Measurements from ENCODE around the gene MVD.
A peak's percentile ranks its signal among the peaks of the same experiment; 100 is the strongest.

The MVD gene

GRCh38 chr16:88697116-88697830 lies 34.4 kb upstream of the MVD start:
- DNase-seq = no peak

- DNase-seq = no peak
These were observed 33.5 kb upstream of the MVD start for GRCh38 chr16:88696441-88696840.

DNA sequence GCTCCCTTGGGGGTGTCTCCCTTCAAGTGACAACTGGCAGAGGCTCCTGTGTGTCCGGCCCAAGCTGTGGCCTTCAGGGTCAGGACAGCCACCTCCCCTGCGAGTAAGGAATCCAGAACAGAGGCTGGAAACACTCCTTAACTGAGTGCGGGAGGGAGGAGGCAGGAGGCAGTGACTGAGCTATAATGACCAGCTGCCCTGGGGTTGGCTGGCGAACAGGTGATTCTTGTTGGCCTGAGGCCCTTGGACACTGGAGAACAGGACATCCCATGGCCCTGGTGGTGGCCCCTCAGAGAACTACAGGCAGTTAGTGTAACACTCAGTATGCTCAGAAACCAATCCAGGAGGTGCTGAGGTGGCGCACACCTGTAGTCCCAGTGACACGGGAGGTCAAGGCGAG lies 32.9 kb upstream of the MVD start:
- no peak for DNase-seq

GRCh38 chr16:88695218-88695617 lies 32.3 kb upstream of the MVD start:
- no peak for DNase-seq

DNA sequence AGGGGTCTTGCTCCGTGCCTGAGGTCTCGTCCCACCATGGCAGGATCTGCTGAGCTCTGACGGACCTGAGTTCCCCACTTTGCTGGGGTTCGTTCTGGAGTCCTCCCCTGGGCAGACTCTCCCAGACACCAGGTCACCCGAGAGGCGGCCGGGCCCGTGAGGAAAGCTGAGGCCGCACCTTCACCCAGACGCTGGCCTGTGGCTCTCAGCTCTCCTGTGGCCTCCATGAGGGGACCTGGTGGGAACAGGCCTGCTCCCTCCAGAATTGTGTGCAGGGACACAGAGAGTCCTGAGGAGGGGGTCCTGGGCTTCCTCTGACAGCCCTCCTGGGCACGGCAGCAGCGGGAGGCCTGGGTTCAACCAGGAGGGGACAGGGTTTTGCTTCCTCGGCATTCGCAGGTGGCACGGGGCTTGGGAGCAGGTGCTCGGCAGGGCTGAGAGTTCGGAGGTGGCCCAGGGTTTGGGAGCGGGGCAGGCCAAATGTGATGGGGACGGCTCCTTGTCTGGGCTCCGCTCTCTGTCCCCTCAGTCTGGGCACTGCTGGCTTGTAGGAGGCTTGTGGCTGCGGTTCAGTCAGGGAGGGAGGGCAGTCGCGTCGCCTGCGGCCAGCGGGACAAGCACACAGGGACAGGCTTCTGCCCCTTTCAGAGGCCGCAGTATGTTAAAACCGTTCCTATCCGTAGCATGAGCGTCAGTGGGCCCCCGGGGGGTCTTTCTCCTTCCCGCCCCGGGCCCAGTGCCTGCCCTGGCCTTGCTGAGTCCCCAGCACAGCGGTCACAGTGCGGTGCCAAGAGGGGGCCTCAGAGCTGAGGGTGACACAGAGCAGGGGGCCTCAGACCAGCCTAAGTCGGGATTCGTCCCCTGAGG lies 31.6 kb upstream of the MVD start:
- DNase-seq = no peak

DNA sequence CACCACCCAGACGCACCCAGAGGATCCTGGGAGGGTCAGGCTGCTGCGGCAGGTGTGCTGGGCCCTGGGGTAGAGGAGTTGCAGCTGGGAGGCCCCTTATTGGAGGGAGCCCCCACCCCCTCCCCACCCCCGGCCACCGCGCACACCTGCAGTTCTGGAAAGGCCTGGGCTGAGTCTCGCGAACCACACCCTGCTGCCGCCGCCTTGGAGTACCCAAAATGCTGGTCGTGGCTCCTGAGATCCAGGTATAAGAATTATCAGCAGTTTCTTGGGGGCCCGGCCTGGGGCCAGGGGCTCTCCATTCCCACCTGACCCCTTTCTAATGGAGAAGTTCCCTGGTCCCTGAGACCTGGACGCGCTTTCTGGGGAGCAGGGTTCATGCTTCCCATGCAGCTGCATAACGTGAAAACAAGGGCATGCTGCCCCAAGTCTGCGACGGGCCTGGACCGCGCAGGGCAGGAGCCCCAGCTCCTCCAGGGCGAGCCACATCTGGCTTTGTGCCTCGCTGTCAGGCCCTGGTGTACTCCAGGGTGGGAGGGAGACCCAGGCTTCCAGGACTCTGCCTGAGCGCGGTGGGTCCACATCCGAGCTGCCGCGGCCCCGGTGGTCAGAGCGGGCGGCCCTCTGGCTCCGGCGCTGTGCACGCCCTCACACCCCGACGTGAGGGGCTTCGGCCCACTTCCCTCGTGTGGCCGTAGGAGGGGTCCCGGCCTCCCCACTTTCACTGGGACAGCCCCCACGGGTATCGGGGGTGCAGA lies 30.7 kb upstream of the MVD start:
- no peak for DNase-seq

DNA sequence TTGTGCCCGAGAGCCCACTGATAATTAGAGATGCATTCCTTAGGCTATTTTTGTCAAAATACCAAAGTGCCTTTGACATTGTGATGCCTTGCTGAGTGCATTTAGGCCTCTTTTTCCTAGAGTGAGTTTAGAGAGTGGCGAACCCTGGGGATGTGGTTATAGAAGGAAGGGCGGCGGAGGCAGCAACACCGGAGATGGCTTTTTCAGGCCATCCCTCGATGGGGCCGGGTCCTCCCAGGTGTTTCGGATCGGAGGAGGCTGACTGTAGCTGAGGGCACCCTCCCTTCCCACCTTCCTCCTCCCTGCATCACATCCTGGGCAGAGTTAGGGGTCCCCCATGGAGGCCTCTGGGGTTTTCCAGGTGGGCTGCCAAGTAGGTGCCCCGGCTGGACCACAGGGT lies 30.0 kb upstream of the MVD start:
- no peak for DNase-seq

GRCh38 chr16:88691924-88692560 lies 29.2 kb upstream of the MVD start:
- DNase-seq = no peak

DNA sequence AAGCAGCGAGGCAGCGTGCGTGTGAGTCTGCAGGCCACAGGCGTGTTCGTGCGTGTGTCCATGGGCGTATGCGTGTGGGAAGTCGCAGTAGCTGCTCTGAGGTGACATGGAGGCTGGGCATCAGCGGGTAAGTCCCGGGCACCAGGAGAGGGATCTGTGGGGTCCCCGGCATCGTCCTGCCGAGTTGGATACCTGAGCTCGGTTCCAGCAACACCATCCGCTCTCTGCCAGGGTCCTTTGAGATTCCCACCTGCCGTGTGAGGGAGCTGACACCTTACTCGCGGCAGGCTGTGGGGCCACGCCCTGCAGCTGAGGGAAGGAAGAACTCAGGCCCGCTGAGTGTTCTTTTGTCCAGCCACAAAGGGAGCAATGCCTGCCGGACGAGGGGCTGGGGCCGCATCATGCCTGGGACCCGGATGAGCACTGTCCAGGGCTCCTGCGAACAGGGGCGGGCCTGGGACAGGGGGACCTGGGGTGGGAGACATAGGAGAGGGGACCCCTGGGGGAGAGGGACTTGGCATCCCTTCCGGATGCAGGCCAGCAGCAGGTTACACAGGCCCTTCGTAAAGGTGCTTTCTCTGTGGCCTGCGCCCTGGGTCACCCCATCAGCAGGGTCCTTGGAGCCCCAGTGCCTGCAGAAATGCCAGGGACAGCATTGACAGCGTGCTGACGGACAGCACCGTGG lies 28.4 kb upstream of the MVD start:
- DNase-seq = no peak

DNA sequence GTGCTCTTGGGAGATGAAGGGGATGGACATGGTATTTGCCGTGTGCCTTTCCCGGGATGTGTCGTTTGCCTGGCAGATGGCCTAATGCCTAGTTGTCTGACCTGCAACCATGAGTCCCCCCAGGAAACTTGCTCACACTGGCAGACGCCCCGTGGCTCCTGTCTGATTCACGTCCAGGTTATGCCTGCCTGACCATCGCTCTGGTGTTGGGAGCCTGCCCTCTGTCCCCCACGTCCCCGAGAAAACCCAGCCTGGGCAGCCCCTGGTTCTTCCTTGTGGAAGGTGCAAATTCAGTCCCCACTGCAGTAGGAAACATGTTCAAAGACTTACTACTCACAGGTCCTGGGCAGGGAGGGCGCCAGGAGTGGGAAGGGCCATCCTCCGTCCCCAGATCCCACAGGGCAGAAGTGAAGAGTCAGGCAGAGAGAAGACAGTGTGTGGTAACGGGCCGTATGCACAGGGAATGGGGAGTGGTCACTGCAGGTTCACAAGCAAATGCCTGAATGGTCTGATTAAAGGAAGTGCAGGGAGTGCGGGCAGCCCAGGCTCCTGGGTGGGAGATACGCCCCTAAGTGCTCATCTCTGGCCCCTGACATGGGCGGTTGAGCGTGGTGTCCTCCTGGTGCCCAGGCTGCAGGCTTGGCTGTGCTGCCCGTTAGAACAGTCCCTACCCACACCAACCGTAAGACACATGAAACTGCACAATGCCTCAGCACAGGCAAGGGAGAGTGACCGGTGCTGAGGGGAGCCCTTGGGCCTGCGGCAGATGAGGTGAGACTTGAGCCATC lies 27.6 kb upstream of the MVD start:
- no peak for DNase-seq

GRCh38 chr16:88688013-88688778 lies 25.3 kb upstream of the MVD start:
- no peak for DNase-seq

DNA sequence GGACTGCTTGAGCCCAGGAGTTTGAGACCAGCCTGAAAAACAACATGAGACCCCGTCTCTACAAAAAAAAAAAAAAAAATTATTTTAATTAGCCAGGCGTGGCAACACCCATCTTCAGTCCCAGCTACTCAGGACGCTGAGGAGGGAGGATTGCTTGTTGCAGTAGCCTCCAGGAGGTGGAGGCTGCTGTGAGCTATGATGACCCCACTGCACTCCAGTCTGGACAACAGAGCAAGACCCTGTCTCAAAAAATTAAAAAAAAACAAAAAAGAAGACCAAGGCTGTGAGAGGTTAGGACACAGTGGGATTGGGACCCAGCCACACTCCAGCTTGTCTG lies 24.8 kb upstream of the MVD start:
- DNase-seq = no peak

- DNase-seq = no peak
These were observed 24.3 kb upstream of the MVD start for GRCh38 chr16:88687254-88687576.

GRCh38 chr16:88686439-88687253 lies 23.8 kb upstream of the MVD start, which contains the start of gene SNAI3:
Gene SNAI3 (minus strand): TSS chr16:88686507. CDS start chr16:88686406, 101 bp downstream.
- peak; percentile 80 for DNase-seq

DNA sequence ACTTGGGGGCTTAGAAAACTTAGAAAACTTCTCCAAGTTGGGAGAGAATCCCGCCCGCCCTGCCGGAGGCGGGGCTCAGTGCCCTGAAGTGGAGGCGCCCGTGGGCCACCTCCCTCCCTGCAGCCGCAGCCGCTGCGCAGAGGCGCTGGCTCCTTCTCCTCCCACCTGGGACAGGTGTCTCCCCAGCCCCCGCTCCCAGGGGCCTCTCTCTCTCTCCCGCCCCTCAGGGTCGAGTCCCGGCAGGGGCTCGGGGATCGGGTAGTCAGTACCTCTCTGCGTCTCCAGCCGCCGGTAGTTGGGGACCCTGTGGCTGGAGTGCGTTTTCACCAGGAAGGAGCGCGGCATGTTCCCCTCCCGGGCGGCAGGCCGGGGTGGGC lies 23.2 kb upstream of the MVD start:
- peak; percentile 76 for DNase-seq

DNA sequence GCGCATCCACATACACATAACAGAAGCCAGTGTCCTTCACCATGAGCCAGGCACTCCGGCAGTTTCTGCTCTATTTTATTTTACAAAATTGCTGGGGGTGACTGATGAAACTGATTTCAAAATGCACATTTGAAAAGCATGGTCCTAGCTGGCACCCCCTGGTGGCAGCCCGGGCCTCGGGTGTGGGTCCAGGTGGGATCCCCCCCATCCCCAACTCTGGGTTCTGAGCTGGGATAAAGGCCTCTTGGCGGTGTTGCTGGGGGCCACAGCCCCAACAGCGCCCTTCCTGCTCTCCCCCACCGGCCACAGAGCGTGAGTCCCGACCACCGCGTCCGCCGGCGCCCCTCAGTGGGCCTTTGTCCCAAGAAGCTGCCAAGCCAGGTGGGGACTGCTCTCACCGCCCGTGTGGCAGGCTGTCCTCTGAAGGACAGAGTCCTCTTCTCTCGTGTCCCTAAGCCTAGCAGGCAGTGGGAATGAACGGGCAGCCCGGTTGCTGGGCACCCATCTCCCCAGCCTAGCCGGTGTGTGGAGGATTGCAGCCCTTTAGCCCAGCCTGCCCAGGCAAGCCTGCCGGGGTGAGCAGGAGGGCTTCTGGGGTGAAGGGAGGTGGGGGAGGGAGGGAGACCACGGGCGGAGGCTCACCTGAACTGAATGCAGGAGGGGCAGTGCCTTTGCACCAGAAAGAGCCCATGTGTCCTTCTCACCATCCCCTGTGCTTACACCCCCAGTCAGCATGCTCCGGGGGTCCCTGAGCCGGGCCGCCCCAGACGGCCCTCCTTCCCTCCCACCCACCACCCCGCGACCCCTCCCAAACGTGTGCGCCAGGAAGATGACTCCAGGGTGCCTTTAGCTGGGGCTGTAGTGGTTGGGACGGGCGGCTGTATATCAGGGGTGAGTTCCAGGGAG lies 22.5 kb upstream of the MVD start:
- DNase-seq = peak; percentile 36

- DNase-seq = no peak
These were observed 21.8 kb upstream of the MVD start for GRCh38 chr16:88684569-88685155.

DNA sequence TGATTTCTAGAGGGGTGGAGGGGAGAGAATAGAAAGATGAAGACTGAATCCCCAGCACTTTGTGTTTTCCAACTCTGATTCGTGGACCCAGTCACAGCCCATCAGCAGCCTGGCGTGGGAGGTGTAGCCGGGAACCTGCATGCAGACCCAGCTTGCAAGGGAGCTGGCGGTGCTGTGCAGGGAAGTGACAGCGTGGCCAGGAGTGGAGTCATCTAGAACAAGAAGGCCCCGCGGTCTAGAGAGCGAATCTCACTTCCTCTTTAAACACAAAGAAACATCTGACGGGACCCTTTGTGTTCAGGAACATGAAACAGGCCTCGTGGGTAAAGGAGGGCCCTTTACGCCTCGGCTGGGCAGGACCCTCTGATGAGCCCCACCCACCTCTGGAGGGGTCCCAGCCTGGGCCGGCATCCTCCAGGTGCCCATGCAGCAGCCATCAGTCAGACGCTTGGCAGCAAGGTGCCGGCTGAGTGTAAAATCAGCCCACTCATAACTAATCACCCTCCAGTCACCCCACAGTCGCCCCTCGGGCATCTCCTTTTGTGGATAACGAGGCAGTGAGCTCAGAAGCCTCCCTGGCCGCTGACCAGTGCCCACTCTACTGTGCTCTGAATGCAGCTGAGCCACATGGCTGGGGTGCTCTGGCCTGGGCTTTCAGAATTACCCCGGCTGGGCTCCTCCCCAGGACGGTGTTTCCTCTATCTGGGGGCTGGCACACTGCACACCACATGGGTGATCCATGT lies 19.0 kb upstream of the MVD start:
- DNase-seq = no peak
